Panc1 (cell line): ENCODE results near the gene SRSF7. TPM values are rescaled to one million over a fixed set of nuclear protein-coding genes. Genes with fewer than 3 reads are reported as not detected.
A peak's percentile ranks its signal among the peaks of the same experiment; 100 is the strongest.

ENCODE experiments used
- ATAC-seq: fragments of 200-7000 bp; cut with Tn5 transposase; 2 replicates; pipeline ENCODE4 v1.9.1; 2020; ENCODE audit warnings: mild to moderate bottlenecking, moderate library complexity
- BruUV-seq: library from RNA; stranded (reverse); fragments of 400-500 nt; replicated peaks from 2 replicates; lab custom pipeline; 2021; lab: Mats Ljungman, UMichigan
- CTCF ChIA-PET: fragments of 300-600 bp; sonication (Branson Sonifier 250); formaldehyde crosslinking; loops from one replicate; lab custom pipeline; 2022; ENCODE audit warnings: antibody characterized with exemption; lab: Charles Lee
- POLR2A ChIA-PET: fragments of 300-600 bp; sonication (Branson Sonifier 250); formaldehyde crosslinking; loops from one replicate; lab custom pipeline; 2022; ENCODE audit warnings: antibody characterized with exemption; lab: Charles Lee
- DNase-seq: peaks from one replicate; pipeline ENCODE4 v3.0.0-alpha.2; 2010; ENCODE audit warnings: low read depth, low spot score
- H3K27ac ChIP-seq: 2 replicates; pipeline ENCODE4 v1.5.1; 2011; ENCODE audit warnings: mild to moderate bottlenecking, low read length, inconsistent platforms
- H3K27me3 ChIP-seq: fragments of 200-500 bp; sonication (Bioruptor generic); 2 replicates; pipeline ENCODE4 v1.6.0; 2014; ENCODE audit warnings: low read length, inconsistent platforms; ENCODE audit not compliant: control insufficient read depth, insufficient read depth
- H3K36me3 ChIP-seq: fragments of 200-500 bp; sonication (Bioruptor generic); 2 replicates; pipeline ENCODE4 v1.5.1; 2014; ENCODE audit warnings: inconsistent platforms, mild to moderate bottlenecking, low read length, moderate library complexity; ENCODE audit not compliant: control insufficient read depth, insufficient read depth
- H3K4me1 ChIP-seq: 2 replicates; pipeline ENCODE4 v1.5.1; 2011; ENCODE audit warnings: inconsistent platforms, mild to moderate bottlenecking, low read length, moderate library complexity; ENCODE audit not compliant: control insufficient read depth, insufficient read depth
- H3K4me3 ChIP-seq, 2 experiments: 2 replicates each; pipeline ENCODE4 v1.5.1; 2011 to 2012; ENCODE audit warnings: low read depth in 2 of 2, low read length in 2 of 2, mild to moderate bottlenecking in 2 of 2, inconsistent platforms in 1 of 2, moderate library complexity in 1 of 2
- H3K9me3 ChIP-seq: fragments of 200-500 bp; sonication (Bioruptor generic); 2 replicates; pipeline ENCODE4 v1.5.1; 2014; ENCODE audit warnings: low read depth, mild to moderate bottlenecking, inconsistent platforms, low read length, moderate library complexity; ENCODE audit not compliant: control insufficient read depth, insufficient read depth
- CTCF ChIP-seq: fragments of 450-650 bp; IDR thresholded peaks from 2 replicates; pipeline ENCODE4 v1.5.1; 2017; ENCODE audit warnings: mild to moderate bottlenecking
- POLR2AphosphoS5 ChIP-seq: IDR thresholded peaks from 2 replicates; pipeline ENCODE4 v1.6.1; 2012; ENCODE audit warnings: mild to moderate bottlenecking, low read depth, low read length, moderate library complexity
- REST ChIP-seq, 2 experiments: IDR thresholded peaks; 2 replicates each; pipeline ENCODE4 v1.6.1; 2011 to 2012; ENCODE audit warnings: low read depth in 2 of 2, control low read depth in 1 of 2, low read length in 1 of 2, mild to moderate bottlenecking in 1 of 2, moderate library complexity in 1 of 2; ENCODE audit not compliant: insufficient read depth in 1 of 2
- SIN3A ChIP-seq: IDR thresholded peaks from 2 replicates; pipeline ENCODE4 v1.6.1; 2012; ENCODE audit warnings: low read depth, mild to moderate bottlenecking, low read length, moderate library complexity, borderline replicate concordance; ENCODE audit not compliant: insufficient read depth
- TCF7L2 ChIP-seq: IDR thresholded peaks from 2 replicates; pipeline ENCODE4 v1.6.1; 2011; ENCODE audit warnings: mild to moderate bottlenecking, low read depth, low read length, inconsistent platforms
- in situ Hi-C: cut with HindIII; loops from 2 replicates; pipeline ENCODE4 v1.10.0; 2016; ENCODE audit warnings: low sequenced_read_pairs, low pct_unique_long_range_greater_than_20kb
- intact Hi-C: fragments of 100-400 bp; cut with micrococcal nuclease; formaldehyde crosslinking; loops from one replicate; pipeline ENCODE4 v1.10.0; 2022; ENCODE audit not compliant: unreplicated experiment
- total RNA-seq: library from RNA; stranded (reverse); gene quantifications from one replicate; pipeline ENCODE4 v1.2.1, GENCODE V29; 2021; ENCODE audit not compliant: unreplicated experiment

Gene SRSF7
- total RNA-seq, 1 experiment from 2014 or later = 220 TPM

- TF ChIP-seq REST (IDR thresholded peaks at IDR 0.05; ENCODE audit: insufficient read depth in 1 of 2, low read depth in 2 of 2, low read length in 1 of 2) = no peak
- 0 out of 2 replicates have a peak, but pooled peaks have one; percentile 13 for TF ChIP-seq TCF7L2
- TF ChIP-seq POLR2AphosphoS5 = no peak
Measured at GRCh38 chr2:38720613-38721241, 30.4 kb downstream of the SRSF7 start.

GRCh38 chr2:38719706-38720105 lies 31.5 kb downstream of the SRSF7 start:
- ATAC-seq (no peak), DNase-seq (no peak)
- Histone ChIP-seq H3K9me3 (no peaks in the 10 kb centered on the region), H3K4me3 (no peak overlapping the region), H3K27me3 (no peaks in the 10 kb centered on the region), H3K4me1 (peaks cover 21% of the 10 kb centered on the region), H3K36me3 (no peaks in the 10 kb centered on the region), H3K27ac (no peak overlapping the region)
- in situ Hi-C loops = no loop called here
- no TSS peak for BruUV-seq
- POLR2A ChIA-PET = no interaction called here
- TF ChIP-seq POLR2AphosphoS5 (no peak), TCF7L2 (no peak), REST (IDR thresholded peaks at IDR 0.05; ENCODE audit: insufficient read depth in 1 of 2, low read depth in 2 of 2, low read length in 1 of 2) (no peak), CTCF (no peak), SIN3A (no peak)
- CTCF ChIA-PET = no interaction called here
- intact Hi-C loops = no loop called here

More at GRCh38 chr2:38720613-38721241, 30.4 kb downstream of the SRSF7 start:
- ATAC-seq = peak; percentile 59
- Histone ChIP-seq H3K4me3 (no peak overlapping the region), H3K4me1 (peaks cover 21% of the 10 kb centered on the region), H3K27me3 (no peaks in the 10 kb centered on the region), H3K36me3 (no peaks in the 10 kb centered on the region), H3K9me3 (no peaks in the 10 kb centered on the region), H3K27ac (peak overlapping the region; percentile 25)
- ChIA-PET CTCF (no interaction called here), POLR2A (no interaction called here)
- in situ Hi-C loops = no loop called here
- DNase-seq = no peak
- BruUV-seq = no TSS peak
- intact Hi-C loops = loop anchor here (1.0 kb wide), 1 partner anchor 120 kb away; no protein-coding TSS in a partner anchor
